Esophagus muscularis mucosa (tissue), 4 donors: Measurements from ENCODE around the gene SPTSSA.

Experiments
- CTCF ChIP-seq, 3 experiments: fragments of 200-600 bp in 2 of 3; fragments of 450-650 bp in 1 of 3; sonication (generic) in 2 of 3; IDR thresholded peaks; one replicate each; pipeline ENCODE4 v1.5.1; 2017 to 2019; ENCODE audit warnings: antibody characterized with exemption in 3 of 3, mild to moderate bottlenecking in 2 of 3, moderate library complexity in 1 of 3
- EP300 ChIP-seq: sonication (generic); formaldehyde crosslinking; IDR thresholded peaks from one replicate; pipeline ENCODE4 v1.6.1; 2017; ENCODE audit warnings: antibody characterized with exemption
- POLR2AphosphoS5 ChIP-seq, 2 donors: sonication (generic); formaldehyde crosslinking; IDR thresholded peaks; one replicate each; pipeline ENCODE4 v1.6.1; 2017; ENCODE audit warnings: antibody characterized with exemption in 2 of 2

- TF ChIP-seq EP300, result no peak
- no peak for TF ChIP-seq CTCF (IDR thresholded peaks at IDR 0.05)
- TF ChIP-seq POLR2AphosphoS5 (IDR thresholded peaks at IDR 0.05), result no peak
These were observed 22.7 kb upstream of the SPTSSA start for GRCh38 chr14:34484726-34485125.
